RWPE1 (cell line): ENCODE data around the gene TRIM23.

Experiments
- CTCF ChIA-PET: fragments of 350-600 bp; sonication (Branson Sonifier 250); formaldehyde crosslinking; extraction: SDS; loops from one replicate; lab custom pipeline; 2021; lab: Yijun Ruan, JAX
- POLR2A ChIA-PET: fragments of 400-600 bp; formaldehyde crosslinking; extraction: SDS; loops from one replicate; lab custom pipeline; 2020; ENCODE audit warnings: antibody characterized with exemption; ENCODE audit not compliant: low non-redundant PET; lab: Yijun Ruan, JAX
- DNase-seq: peaks from one replicate; pipeline ENCODE4 v3.0.0; 2012; ENCODE audit warnings: low spot score
- H3K27ac ChIP-seq: fragments of 450-650 bp; 2 replicates; pipeline ENCODE4 v1.5.1; 2017
- TF ChIP-seq, protein P1 (sequence below): fragments of 450-650 bp; conservative IDR thresholded peaks from 2 replicates; pipeline ENCODE4 v1.5.1; 2017; ENCODE audit warnings: low read depth, mild to moderate bottlenecking

TRIM23 gene

DNA sequence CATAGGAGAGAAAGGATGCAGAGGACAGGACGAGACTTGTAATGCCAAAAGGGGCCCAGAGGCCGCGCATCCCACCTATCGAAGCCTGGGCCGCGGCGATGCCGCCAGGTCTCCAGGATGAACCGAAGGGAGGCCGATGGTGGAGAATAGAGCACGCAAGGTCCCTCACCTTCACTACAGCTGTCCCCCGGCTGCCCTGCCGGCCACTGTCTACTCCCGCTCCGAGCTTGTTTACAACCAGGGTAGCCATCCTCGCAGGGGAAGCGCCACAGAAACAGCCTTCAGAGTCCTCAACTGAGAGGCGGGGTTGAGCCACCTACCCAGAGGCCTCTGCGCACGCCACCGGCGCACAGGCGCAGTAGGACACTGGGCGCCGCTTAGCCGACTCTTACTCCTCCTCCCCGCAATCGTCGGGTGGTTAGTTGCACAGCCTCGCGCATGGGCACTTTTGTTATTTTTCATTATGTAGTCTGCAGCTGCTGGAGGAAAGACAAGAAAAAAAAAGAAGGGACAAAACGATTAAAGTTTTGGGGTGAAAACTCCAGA lies at the start of gene TRIM23:
TRIM23 (minus strand) TSS at position 309 of the 546 bp plus-strand sequence; CDS start at position 250, 59 bp downstream.
- peak within 1 kb of the TSS; percentile 84 for H3K27ac ChIP-seq
- TF ChIP-seq, protein P1, sequence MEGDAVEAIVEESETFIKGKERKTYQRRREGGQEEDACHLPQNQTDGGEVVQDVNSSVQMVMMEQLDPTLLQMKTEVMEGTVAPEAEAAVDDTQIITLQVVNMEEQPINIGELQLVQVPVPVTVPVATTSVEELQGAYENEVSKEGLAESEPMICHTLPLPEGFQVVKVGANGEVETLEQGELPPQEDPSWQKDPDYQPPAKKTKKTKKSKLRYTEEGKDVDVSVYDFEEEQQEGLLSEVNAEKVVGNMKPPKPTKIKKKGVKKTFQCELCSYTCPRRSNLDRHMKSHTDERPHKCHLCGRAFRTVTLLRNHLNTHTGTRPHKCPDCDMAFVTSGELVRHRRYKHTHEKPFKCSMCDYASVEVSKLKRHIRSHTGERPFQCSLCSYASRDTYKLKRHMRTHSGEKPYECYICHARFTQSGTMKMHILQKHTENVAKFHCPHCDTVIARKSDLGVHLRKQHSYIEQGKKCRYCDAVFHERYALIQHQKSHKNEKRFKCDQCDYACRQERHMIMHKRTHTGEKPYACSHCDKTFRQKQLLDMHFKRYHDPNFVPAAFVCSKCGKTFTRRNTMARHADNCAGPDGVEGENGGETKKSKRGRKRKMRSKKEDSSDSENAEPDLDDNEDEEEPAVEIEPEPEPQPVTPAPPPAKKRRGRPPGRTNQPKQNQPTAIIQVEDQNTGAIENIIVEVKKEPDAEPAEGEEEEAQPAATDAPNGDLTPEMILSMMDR: no peak
- DNase-seq: peak; percentile 93
- ChIA-PET POLR2A (no interaction called here), CTCF (interaction anchor here (0.6 to 0.9 kb wide), 3 partner anchors 42 to 892 kb away, joined by 3 to 5 read pairs (median 4); no protein-coding TSS in a partner anchor)

DNA sequence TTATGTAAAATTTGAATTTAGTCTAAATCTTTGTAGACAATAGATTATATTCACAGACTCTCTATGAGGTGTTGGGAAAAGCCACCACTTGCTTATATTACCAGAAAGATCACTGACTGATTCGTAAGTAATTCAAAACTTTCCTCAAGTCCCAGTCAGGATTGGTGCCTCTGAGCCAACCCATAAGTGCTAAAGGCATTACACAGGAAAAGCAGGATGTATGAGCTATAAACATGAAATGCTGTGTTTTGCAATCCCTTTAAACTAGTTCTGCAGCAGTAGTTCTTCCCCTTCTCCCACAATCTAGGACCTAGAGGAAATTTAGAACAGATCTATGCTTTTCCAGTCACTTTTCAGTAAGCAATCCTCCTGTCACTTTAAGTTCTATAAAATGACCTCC lies 48.7 kb upstream of the TRIM23 start:
- no peak for DNase-seq
- CTCF ChIA-PET: interaction anchor here (0.6 to 1.2 kb wide), 3 partner anchors 9 to 23 kb away, joined by 3 to 4 read pairs (median 3); no protein-coding TSS in a partner anchor

DNA sequence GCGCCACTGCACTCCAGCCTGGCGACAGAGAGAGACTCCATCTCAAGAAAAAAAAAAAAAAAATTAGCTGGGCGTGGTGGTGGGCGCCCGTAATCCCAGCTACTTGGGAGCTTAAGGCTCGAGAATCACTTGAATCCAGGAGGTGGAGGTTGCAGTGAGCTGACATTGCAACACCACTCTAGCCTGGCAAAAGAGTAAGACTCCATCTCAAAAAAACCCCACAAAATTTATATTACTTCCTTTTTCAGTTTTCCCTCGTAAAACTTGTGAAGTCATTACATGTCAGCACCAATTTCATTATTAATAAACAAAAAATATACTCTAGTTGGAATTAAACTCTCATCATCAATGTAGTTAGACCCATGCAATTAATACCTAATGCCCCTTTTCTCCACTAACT lies 44.6 kb upstream of the TRIM23 start:
- ChIA-PET CTCF (no interaction called here), POLR2A (no interaction called here)
- TF ChIP-seq, protein P1: no peak
- H3K27ac ChIP-seq: no peak overlapping the region
- DNase-seq: no peak

More for the DNA sequence above, 48.7 kb upstream of the TRIM23 start:
- TF ChIP-seq, protein P1: no peak
- H3K27ac ChIP-seq: no peak overlapping the region
- POLR2A ChIA-PET: no interaction called here

DNA sequence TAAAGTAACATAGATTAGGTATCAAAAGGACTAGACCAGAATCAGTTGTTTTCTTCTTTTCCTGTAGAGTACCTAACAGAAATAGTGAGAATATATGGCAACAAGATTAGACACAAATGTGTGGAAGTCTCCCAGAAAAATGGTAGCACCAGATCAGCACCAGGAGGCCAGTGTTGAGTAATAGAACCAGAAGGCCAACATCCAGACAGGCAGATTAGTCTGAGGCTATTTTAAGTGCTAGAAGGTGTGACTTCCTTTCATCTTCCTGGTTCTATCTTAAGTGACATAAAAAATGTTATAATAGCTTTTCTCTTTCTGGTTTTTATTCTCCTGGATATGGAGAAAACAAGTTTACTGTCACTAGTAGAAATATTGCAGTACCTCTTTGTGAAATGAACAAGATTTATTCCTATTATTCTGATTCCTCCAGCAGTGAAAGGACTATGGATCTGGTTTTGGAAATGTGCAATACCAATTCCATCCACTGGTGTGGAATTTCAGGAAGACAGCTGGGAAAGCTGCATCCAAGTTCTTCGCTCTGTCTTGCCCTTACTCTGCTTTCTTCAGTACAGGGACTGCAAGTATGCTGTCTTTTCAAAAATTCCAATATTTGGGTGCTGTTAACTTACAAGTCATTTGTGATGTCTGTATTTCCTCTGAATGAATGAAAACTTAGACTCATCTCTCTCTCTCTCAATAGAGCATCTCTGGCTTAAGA lies 39.8 kb upstream of the TRIM23 start:
- POLR2A ChIA-PET: no interaction called here
- TF ChIP-seq, protein P1: peak; percentile 60
- peak; percentile 43 for DNase-seq
- H3K27ac ChIP-seq: no peak overlapping the region
- CTCF ChIA-PET: interaction anchor here (0.5 to 1.2 kb wide), 7 partner anchors 9 to 1903 kb away, joined by 3 to 6 read pairs (median 4); no protein-coding TSS in a partner anchor

DNA sequence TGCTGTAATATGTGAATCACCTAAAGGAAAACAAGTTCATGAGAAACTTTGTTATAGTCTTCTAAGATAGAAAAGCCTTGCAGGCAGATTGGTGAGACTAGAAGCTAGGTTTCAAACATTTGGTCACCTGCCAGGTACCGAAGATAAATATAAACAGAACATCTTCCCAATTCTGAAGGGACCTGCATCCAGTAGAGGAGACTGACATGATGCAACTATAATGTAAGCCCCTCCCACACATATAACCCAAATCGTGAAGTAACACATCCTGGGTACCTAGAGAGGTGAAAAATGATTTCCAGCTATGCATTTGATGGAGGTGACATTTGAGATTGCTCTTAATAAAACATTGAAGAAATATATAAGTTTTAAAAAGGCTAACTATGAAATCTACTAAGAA lies 30.6 kb upstream of the TRIM23 start:
- no peak overlapping the region for H3K27ac ChIP-seq
- CTCF ChIA-PET: no interaction called here
- no peak for DNase-seq
- POLR2A ChIA-PET: no interaction called here
- TF ChIP-seq, protein P1: no peak

DNA sequence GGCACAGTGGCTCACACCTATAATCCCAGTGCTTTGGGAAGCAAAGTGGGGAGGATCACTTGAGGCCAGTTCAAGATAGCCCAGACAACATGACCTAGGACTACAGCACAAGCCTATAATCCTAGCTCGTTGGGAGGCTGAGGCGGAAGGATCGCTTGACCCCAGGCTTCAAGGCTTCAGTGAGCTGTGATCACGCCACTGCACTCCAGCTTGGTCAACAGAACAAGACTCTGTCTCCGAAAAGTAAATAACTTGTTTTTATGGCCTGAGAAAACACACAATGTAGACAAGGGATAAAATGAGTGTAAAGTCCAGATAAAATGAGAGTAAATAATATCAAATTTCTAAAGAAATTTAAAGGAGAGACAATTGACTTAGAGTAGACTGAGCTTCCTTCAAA lies 27.0 kb upstream of the TRIM23 start:
- CTCF ChIA-PET: interaction anchor here (0.6 to 1.4 kb wide), 5 partner anchors 13 to 751 kb away, joined by 3 to 4 read pairs (median 3); no protein-coding TSS in a partner anchor
- TF ChIP-seq, protein P1: no peak

More for the DNA sequence above, 27.0 kb upstream of the TRIM23 start:
- DNase-seq: no peak
- POLR2A ChIA-PET: no interaction called here
- no peak overlapping the region for H3K27ac ChIP-seq
